T-helper 17 cell (primary cell): ENCODE measurements around the gene BRMS1. TPM values are rescaled to one million over a fixed set of nuclear protein-coding genes. Genes with fewer than 3 reads are reported as not detected.
"Not testable (repeated sequence)": the region's sequence is repeated elsewhere in the genome, so short reads cannot be mapped to it uniquely, and the experiment has no call there.

ENCODE experiments used
- ATAC-seq: fragments of 150-1000 bp; cut with Tn5 transposase; 2 replicates; pipeline ENCODE4 v1.10.0; 2021; ENCODE audit warnings: mild to moderate bottlenecking, moderate library complexity
- DNase-seq, 3 donors: peaks; one replicate each; pipeline versions ENCODE4 v3.0.0 to v3.0.0-alpha.2; 2020 to 2021
- H3K9me3 ChIP-seq: one replicate; pipeline ENCODE4 v1.7.0; 2013; ENCODE audit warnings: low read length, mild to moderate bottlenecking; ENCODE audit not compliant: control insufficient read depth, poor library complexity, severe bottlenecking
- H3K27ac Mint-ChIP-seq: one replicate; pipeline ENCODE4 v1.8.0; 2022; ENCODE audit warnings: mild to moderate bottlenecking, moderate library complexity, mixed read lengths
- H3K27me3 Mint-ChIP-seq: one replicate; pipeline ENCODE4 v1.8.0; 2022; ENCODE audit warnings: mixed read lengths
- H3K36me3 Mint-ChIP-seq: one replicate; pipeline ENCODE4 v1.8.0; 2022; ENCODE audit warnings: low read depth, mixed read lengths
- H3K4me1 Mint-ChIP-seq: one replicate; pipeline ENCODE4 v1.8.0; 2022; ENCODE audit warnings: mild to moderate bottlenecking, mixed read lengths
- H3K4me3 Mint-ChIP-seq: one replicate; pipeline ENCODE4 v1.8.0; 2022; ENCODE audit warnings: mild to moderate bottlenecking, moderate library complexity, mixed read lengths
- total RNA-seq, 4 donors: library from RNA in 2 of 4; stranded (reverse) in 2 of 4; gene quantifications; one replicate each; pipeline ENCODE4 v1.2.3 and lab custom pipeline; 2022 to 2026

The BRMS1 gene
- total RNA-seq, 2 donors from 2014 or later, result 44.3 to 53.9 TPM

- H3K4me1 Mint-ChIP-seq, result peaks cover 19% of the 10 kb centered on the region
- no peaks in the 10 kb centered on the region for H3K36me3 Mint-ChIP-seq
- H3K27me3 Mint-ChIP-seq, result no peaks in the 10 kb centered on the region
- H3K27ac Mint-ChIP-seq, result no peak overlapping the region
- ATAC-seq (no peak), DNase-seq (no peak)
- H3K9me3 ChIP-seq, result no peaks in the 10 kb centered on the region
- no peak overlapping the region for H3K4me3 Mint-ChIP-seq
These were observed 15.7 kb downstream of the BRMS1 start for GRCh38 chr11:66329165-66329673.

DNA sequence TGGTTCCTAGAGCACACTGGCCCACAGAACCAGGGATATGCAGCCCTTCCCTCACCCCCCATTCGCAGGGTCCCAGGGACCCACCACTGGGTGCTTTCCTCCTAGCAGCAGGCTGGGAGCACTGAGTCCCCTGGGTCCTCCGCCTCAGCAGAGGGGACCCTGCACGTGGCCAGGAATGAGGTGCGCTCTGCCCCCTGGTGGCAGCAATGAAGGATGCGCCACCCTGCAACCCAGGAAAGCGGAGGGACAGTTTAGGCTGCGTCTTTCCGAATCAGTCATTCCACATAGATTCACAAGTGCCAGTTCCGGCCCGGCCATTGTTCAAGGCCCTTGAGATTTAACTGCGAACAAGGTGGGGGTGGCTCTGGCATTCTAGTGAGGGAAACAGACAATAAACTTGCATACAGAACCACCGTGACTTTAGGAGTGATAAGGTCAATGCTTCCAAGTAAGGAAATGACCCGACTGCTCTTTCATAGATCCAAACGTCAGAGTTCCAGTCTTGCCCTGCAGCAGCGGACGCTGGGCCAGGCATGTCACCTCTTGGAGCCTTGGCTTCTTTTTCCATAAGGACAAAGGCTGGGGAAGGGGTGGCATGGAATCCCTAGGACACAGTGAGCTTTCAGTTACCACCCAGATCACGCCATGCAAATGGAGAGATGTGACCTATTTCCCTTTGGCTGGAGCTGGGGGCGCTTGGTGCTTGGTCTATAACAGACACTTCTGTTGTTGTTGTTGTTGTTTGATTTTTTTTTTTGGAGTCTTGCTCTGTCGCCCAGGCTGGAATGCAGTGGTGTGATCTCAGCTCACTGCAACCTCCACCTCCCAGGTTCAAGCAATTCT lies 16.4 kb downstream of the BRMS1 start:
- Mint-ChIP-seq H3K36me3 (no peaks in the 10 kb centered on the region), H3K4me3 (peak overlapping the region; percentile 25), H3K4me1 (peaks cover 19% of the 10 kb centered on the region), H3K27ac (no peak overlapping the region), H3K27me3 (no peaks in the 10 kb centered on the region)
- ATAC-seq, result peak; percentile 91
- peak; percentile 68 to 70 (median 68) for DNase-seq
- H3K9me3 ChIP-seq, result no peaks in the 10 kb centered on the region

DNA sequence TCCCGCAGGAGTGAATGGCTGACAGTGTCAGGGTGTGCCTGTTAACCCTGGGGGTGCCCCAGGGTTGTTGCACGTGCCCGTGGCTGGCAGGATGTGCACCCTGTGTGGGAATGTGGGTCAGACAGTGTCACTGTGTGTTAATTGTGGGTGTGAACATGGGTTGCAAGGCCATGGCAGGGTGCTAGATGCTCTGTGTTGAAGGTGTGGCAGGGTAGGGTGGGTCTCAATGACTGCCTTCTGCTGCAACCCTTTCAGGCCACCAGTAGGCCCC lies 16.9 kb downstream of the BRMS1 start:
- peak overlapping the region; percentile 42 for H3K4me3 Mint-ChIP-seq
- DNase-seq (no peak), ATAC-seq (peak; percentile 69)
- no peak overlapping the region for H3K27ac Mint-ChIP-seq
- peaks cover 19% of the 10 kb centered on the region for H3K4me1 Mint-ChIP-seq
- no peaks in the 10 kb centered on the region for H3K36me3 Mint-ChIP-seq
- no peaks in the 10 kb centered on the region for H3K27me3 Mint-ChIP-seq
- no peaks in the 10 kb centered on the region for H3K9me3 ChIP-seq

- ATAC-seq (no peak), DNase-seq (no peak)
- no peak overlapping the region for H3K27ac Mint-ChIP-seq
- H3K4me3 Mint-ChIP-seq, result peak overlapping the region; percentile 42
- H3K27me3 Mint-ChIP-seq, result no peaks in the 10 kb centered on the region
- H3K9me3 ChIP-seq, result no peaks in the 10 kb centered on the region
- H3K36me3 Mint-ChIP-seq, result no peaks in the 10 kb centered on the region
- peaks cover 19% of the 10 kb centered on the region for H3K4me1 Mint-ChIP-seq
These were observed 17.5 kb downstream of the BRMS1 start for GRCh38 chr11:66327171-66328030.

DNA sequence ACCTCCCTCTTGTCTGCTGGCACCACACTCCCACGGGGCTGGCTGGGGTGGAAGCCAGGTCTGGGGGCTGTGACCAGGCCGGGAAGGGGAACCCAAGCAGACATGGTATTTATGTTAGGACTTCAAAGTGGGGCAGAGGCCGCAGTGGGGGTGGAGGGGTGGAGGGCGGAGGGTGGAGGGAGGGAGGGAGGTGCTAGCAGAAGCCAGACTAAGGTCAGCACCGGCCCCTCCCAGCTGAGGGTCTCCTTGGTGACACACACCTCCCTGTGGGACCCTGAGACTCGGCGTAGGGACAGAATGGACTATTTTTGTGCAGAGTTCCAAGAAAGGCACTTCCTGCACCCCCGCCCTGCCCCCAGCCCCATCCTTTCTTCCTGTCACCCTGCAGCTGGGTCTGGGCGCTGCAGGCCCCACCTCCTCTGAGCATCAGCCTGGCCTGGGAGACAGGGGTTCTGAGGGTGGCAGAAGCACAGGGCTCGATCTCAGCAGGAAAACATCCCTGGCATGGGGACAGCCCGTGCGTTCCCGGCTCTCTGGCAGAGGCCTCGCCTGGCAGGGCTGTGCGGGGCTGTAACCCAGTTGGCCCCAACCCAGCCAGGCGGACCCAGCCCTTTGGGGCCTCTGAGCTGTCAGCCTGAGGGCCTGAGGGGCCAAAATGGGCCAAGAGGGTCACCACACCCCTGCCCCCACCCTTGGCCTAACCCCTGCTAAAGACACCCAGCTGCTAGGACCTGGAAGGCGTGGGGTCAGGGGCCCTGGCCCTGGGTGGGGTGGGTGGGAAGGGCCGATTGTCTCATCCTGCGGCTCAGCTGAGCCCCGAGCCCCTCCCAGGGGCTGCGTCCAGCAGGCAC lies 18.4 kb downstream of the BRMS1 start:
- Mint-ChIP-seq H3K4me1 (peaks cover 19% of the 10 kb centered on the region), H3K4me3 (peak overlapping the region; percentile 63)
- no peak for ATAC-seq

DNA sequence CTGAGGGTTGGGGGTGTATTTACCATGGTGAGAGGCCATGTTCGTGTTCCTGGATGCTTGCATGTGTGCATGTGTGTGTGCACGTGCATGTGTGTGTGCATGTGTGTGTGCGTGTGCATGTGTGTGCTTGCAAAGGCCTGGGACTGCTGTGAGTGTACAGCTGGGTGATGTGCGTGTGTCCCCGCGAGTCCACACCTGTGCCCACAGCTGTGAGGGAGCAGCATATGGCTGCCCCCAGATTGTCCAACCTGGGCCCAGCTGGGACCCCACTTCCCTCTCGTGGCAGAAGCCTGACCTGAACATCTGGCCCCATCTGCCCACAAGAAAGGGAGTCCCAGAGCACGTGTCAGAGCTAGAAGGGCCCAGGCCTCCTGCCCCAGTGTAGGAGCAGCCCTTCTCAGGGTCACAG lies 19.6 kb downstream of the BRMS1 start:
- H3K9me3 ChIP-seq, result no peaks in the 10 kb centered on the region
- Mint-ChIP-seq H3K36me3 (no peaks in the 10 kb centered on the region), H3K27me3 (no peaks in the 10 kb centered on the region), H3K4me1 (peaks cover 19% of the 10 kb centered on the region), H3K4me3 (peak overlapping the region; percentile 62), H3K27ac (peak overlapping the region; percentile 71)
- no peak for DNase-seq
- no peak for ATAC-seq

More for the DNA sequence above, 18.4 kb downstream of the BRMS1 start:
- no peak for DNase-seq
- peak overlapping the region; percentile 71 for H3K27ac Mint-ChIP-seq
- H3K9me3 ChIP-seq, result no peaks in the 10 kb centered on the region
- H3K36me3 Mint-ChIP-seq, result no peaks in the 10 kb centered on the region
- no peaks in the 10 kb centered on the region for H3K27me3 Mint-ChIP-seq

- no peak overlapping the region for H3K27ac Mint-ChIP-seq
- peaks cover 19% of the 10 kb centered on the region for H3K4me1 Mint-ChIP-seq
- no peaks in the 10 kb centered on the region for H3K36me3 Mint-ChIP-seq
- H3K27me3 Mint-ChIP-seq, result no peaks in the 10 kb centered on the region
- H3K4me3 Mint-ChIP-seq, result no peak overlapping the region
- ATAC-seq (no peak), DNase-seq (no peak)
- no peaks in the 10 kb centered on the region for H3K9me3 ChIP-seq
These were observed 20.2 kb downstream of the BRMS1 start for GRCh38 chr11:66324664-66325063.

GRCh38 chr11:66323684-66324083 lies 21.2 kb downstream of the BRMS1 start:
- ATAC-seq, result no peak
- Mint-ChIP-seq H3K4me1 (peaks cover 22% of the 10 kb centered on the region), H3K4me3 (no peak overlapping the region), H3K27ac (no peak overlapping the region), H3K27me3 (no peaks in the 10 kb centered on the region), H3K36me3 (no peaks in the 10 kb centered on the region)
- no peak for DNase-seq
- H3K9me3 ChIP-seq, result no peaks in the 10 kb centered on the region

GRCh38 chr11:66322732-66323427 lies 22.0 kb downstream of the BRMS1 start:
- H3K9me3 ChIP-seq, result no peaks in the 10 kb centered on the region
- H3K4me3 Mint-ChIP-seq, result no peak overlapping the region
- no peaks in the 10 kb centered on the region for H3K36me3 Mint-ChIP-seq
- H3K27ac Mint-ChIP-seq, result no peak overlapping the region
- H3K4me1 Mint-ChIP-seq, result peaks cover 21% of the 10 kb centered on the region
- ATAC-seq, result no peak
- no peak for DNase-seq
- H3K27me3 Mint-ChIP-seq, result no peaks in the 10 kb centered on the region

GRCh38 chr11:66321606-66322005 lies 23.3 kb downstream of the BRMS1 start:
- H3K9me3 ChIP-seq, result no peaks in the 10 kb centered on the region
- Mint-ChIP-seq H3K4me3 (no peak overlapping the region), H3K27ac (no peak overlapping the region), H3K27me3 (no peaks in the 10 kb centered on the region), H3K36me3 (no peaks in the 10 kb centered on the region), H3K4me1 (peaks cover 14% of the 10 kb centered on the region)
- ATAC-seq, result no peak
- DNase-seq, result no peak

DNA sequence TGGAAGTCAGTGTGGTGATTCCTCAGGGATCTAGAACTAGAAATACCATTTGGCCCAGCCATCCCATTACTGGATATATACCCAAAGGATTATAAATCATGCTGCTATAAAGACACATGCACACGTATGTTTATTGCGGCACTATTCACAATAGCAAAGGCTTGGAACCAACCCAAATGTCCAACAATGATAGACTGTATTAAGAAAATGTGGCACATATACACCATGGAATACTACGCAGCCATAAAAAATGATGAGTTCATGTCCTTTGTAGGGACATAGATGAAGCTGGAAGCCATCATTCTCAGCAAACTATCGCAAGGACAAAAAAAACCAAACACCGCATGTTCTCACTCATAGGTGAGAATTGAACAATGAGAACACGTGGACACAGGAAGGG lies 24.2 kb downstream of the BRMS1 start:
- not testable (repeated sequence) for H3K9me3 ChIP-seq, H3K27ac Mint-ChIP-seq, H3K4me3 Mint-ChIP-seq, H3K36me3 Mint-ChIP-seq, ATAC-seq, H3K27me3 Mint-ChIP-seq, H3K4me1 Mint-ChIP-seq, DNase-seq

DNA sequence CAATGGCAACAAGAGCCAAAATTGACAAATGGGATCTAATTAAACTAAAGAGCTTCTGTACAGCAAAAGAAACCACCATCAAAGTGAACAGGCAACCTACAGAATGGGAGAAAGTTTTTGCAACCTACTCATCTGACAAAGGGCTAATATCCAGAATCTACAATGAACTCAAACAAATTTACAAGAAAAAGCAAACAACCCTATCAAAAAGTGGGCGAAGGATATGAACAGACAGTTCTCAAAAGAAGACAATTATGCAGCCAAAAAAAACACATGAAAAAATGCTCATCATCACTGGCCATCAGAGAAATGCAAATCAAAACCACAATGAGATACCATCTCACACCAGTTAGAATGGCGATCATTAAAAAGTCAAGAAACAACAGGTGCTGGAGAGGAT lies 24.6 kb downstream of the BRMS1 start:
- not testable (repeated sequence) for H3K27ac Mint-ChIP-seq, H3K9me3 ChIP-seq, H3K36me3 Mint-ChIP-seq, H3K27me3 Mint-ChIP-seq, DNase-seq, ATAC-seq, H3K4me1 Mint-ChIP-seq
- peak overlapping the region; percentile 4 for H3K4me3 Mint-ChIP-seq
